Measurements from ENCODE around the gene SKOR1.

GRCh38 chr15:67784856-67785430 lies 40.4 kb upstream of the SKOR1 start:
- TF ChIP-seq CTCF (IDR thresholded peaks at IDR 0.05; ENCODE audit: low read length) (no peak), EZH2 (IDR thresholded peaks at IDR 0.05; ENCODE audit: borderline replicate concordance, low read length) (no peak)

Data from OCI-LY1 (cell line).